Fibroblast of skin of scalp (primary cell): ENCODE data around the gene LPAR2. TPM values are rescaled to one million over a fixed set of nuclear protein-coding genes. Genes with fewer than 3 reads are reported as not detected.
"Not testable (repeated sequence)": the region's sequence is repeated elsewhere in the genome, so short reads cannot be mapped to it uniquely, and the experiment has no call there.

Experiments
- DNase-seq: peaks from one replicate; pipeline ENCODE4 v3.0.0-alpha.2; 2013
- polyA plus RNA-seq, 2 experiments: library from polyadenylated mRNA; unstranded; fragments of 120-200 nt; gene quantifications; one replicate each; pipeline ENCODE4 v1.2.1, GENCODE V29; 2013; ENCODE audit not compliant: insufficient read length in 2 of 2

Gene LPAR2
- polyA plus RNA-seq (2013, experiment 1 of 2; ENCODE audit: insufficient read length) = 4.0 TPM
- polyA plus RNA-seq (2013, experiment 2 of 2; ENCODE audit: insufficient read length) = 4.3 TPM

GRCh38 chr19:19627621-19628500, at the start of gene LPAR2:
Gene LPAR2 (minus strand): TSS chr19:19628220. CDS start chr19:19627275, 945 bp downstream.
- DNase-seq = no peak

GRCh38 chr19:19677579-19677978, 49.6 kb upstream of the LPAR2 start:
- no peak for DNase-seq

- DNase-seq = no peak
These were observed 46.3 kb upstream of the LPAR2 start for GRCh38 chr19:19674315-19674714.

GRCh38 chr19:19672816-19673215, 44.8 kb upstream of the LPAR2 start:
- DNase-seq = no peak

- peak; percentile 22 for DNase-seq
These were observed 42.1 kb upstream of the LPAR2 start for GRCh38 chr19:19670070-19670551.

- DNase-seq = peak; percentile 88
These were observed 40.4 kb upstream of the LPAR2 start, which contains the start of gene ZNF101 for GRCh38 chr19:19668230-19669012. Gene ZNF101 (plus strand): TSS chr19:19668839. CDS start chr19:19668964, 125 bp downstream.

- DNase-seq = not testable (repeated sequence)
These were observed 37.5 kb upstream of the LPAR2 start for GRCh38 chr19:19665420-19665948.

GRCh38 chr19:19663256-19664120, 35.5 kb upstream of the LPAR2 start, which contains the start of gene ATP13A1:
Gene ATP13A1 (minus strand): TSS chr19:19663676. CDS start chr19:19663666, 10 bp downstream.
- DNase-seq = peak; percentile 98

- DNase-seq = no peak
These were observed 34.8 kb upstream of the LPAR2 start for GRCh38 chr19:19662871-19663255.

- no peak for DNase-seq
These were observed 34.3 kb upstream of the LPAR2 start for GRCh38 chr19:19662344-19662743.

- DNase-seq = no peak
These were observed 33.7 kb upstream of the LPAR2 start for GRCh38 chr19:19661675-19662251.

- DNase-seq = no peak
These were observed 33.2 kb upstream of the LPAR2 start for GRCh38 chr19:19661141-19661674.

GRCh38 chr19:19659646-19660245, 31.7 kb upstream of the LPAR2 start:
- DNase-seq = no peak

GRCh38 chr19:19657397-19657783, 29.4 kb upstream of the LPAR2 start:
- no peak for DNase-seq

- DNase-seq = no peak
These were observed 28.7 kb upstream of the LPAR2 start for GRCh38 chr19:19656451-19657396.

- DNase-seq = no peak
These were observed 27.8 kb upstream of the LPAR2 start for GRCh38 chr19:19655641-19656343.

GRCh38 chr19:19655051-19655594, 27.1 kb upstream of the LPAR2 start:
- no peak for DNase-seq

GRCh38 chr19:19654441-19654840, 26.4 kb upstream of the LPAR2 start:
- no peak for DNase-seq
